OCI-LY7 (cell line): ENCODE data around the gene ADSS2.

Source experiments
- CTCF ChIP-seq: fragments of 200-600 bp; sonication (generic); conservative IDR thresholded peaks from 2 replicates; pipeline ENCODE4 v1.5.1; 2014; ENCODE audit warnings: mild to moderate bottlenecking, antibody characterized with exemption, low read length, moderate library complexity, mixed read lengths
- EZH2phosphoT487 ChIP-seq: fragments of 200-600 bp; sonication (generic); IDR thresholded peaks from 2 replicates; pipeline ENCODE4 v1.6.1; 2018; ENCODE audit warnings: low read depth, borderline replicate concordance, mild to moderate bottlenecking, mixed run types, antibody characterized with exemption, low read length, moderate library complexity, mixed read lengths

DNA sequence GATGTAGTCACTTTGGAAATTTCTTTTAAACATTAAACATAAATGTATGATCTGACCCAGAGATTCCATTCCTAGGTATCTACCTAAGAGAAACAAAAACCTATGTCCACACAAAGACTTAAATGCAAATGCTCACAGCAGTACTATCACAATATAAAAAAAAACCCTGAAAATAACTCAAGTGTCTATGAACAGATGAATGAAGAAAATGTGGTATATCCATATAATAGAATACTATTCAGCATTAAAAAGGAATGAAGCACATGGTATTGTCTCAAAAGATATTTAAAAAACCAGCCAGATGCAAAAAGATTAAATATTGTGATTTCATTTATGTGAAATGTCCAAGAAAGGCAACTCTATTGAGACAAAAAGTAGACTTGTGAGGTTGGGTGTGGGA is 48.3 kb downstream of the ADSS2 start:
- TF ChIP-seq CTCF (no peak), EZH2phosphoT487 (no peak)
